Nephron (organoid): ENCODE results near the gene DNAJC1.

Experiments
- H3K27ac Mint-ChIP-seq, 3 experiments: 2 replicates each; pipeline ENCODE4 v1.8.0; 2020; ENCODE audit warnings: mixed read lengths in 3 of 3, mild to moderate bottlenecking in 2 of 3, moderate library complexity in 1 of 3
- H3K27me3 Mint-ChIP-seq: 2 replicates; pipeline ENCODE4 v1.8.0; 2021; ENCODE audit warnings: low read depth, mild to moderate bottlenecking, moderate library complexity, mixed read lengths
- H3K36me3 Mint-ChIP-seq: 2 replicates; pipeline ENCODE4 v1.8.0; 2020; ENCODE audit warnings: low read depth, mixed read lengths
- H3K4me1 Mint-ChIP-seq: 2 replicates; pipeline ENCODE4 v1.8.0; 2020; ENCODE audit warnings: mixed read lengths
- H3K4me3 Mint-ChIP-seq, 3 experiments: 2 replicates each; pipeline ENCODE4 v1.8.0; 2020; ENCODE audit warnings: mild to moderate bottlenecking in 3 of 3, mixed read lengths in 3 of 3, moderate library complexity in 2 of 3
- H3K9me3 Mint-ChIP-seq: 2 replicates; pipeline ENCODE4 v1.8.0; 2020; ENCODE audit warnings: mixed read lengths
- TF ChIP-seq, protein P1 (sequence below), 3 experiments: fragments of 200-600 bp; sonication (generic); IDR thresholded peaks; one replicate each; pipeline ENCODE4 v1.5.0; 2021; ENCODE audit warnings: antibody characterized with exemption in 3 of 3; ENCODE audit not compliant: unreplicated experiment in 3 of 3

DNAJC1 gene

DNA sequence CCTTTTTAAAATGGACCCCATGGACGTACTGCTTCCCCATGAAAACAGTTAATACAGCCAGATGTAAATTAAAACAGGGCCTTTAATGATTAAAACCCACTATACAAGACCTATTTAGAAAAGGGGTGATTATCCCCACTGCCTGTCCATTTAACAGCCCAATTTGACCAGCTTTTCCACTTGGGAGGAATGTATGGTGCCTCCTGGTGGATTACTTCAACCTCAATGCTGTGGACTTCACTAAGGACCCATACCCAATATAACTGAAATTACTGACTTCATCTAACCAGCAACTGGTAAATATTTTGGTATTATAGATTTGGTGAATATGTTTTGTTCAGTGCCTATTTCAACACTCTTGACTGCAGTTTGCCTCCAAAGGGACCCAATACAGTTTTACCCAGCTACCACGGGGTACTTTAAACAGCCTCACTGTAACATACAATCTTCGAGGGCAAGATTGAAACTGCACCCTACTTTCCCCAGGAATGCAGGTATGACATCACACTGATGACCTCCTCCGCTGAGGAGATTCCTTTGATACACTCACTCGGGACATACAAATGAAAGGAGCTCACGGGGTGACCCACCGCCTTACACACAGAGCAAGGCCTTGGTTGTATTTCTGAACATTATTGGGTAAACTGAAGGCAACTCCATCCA, 192.8 kb downstream of the DNAJC1 start:
- H3K36me3 Mint-ChIP-seq = peaks cover 9% of the 10 kb centered on the region
- H3K9me3 Mint-ChIP-seq = peaks cover 6% of the 10 kb centered on the region
- TF ChIP-seq, protein P1, sequence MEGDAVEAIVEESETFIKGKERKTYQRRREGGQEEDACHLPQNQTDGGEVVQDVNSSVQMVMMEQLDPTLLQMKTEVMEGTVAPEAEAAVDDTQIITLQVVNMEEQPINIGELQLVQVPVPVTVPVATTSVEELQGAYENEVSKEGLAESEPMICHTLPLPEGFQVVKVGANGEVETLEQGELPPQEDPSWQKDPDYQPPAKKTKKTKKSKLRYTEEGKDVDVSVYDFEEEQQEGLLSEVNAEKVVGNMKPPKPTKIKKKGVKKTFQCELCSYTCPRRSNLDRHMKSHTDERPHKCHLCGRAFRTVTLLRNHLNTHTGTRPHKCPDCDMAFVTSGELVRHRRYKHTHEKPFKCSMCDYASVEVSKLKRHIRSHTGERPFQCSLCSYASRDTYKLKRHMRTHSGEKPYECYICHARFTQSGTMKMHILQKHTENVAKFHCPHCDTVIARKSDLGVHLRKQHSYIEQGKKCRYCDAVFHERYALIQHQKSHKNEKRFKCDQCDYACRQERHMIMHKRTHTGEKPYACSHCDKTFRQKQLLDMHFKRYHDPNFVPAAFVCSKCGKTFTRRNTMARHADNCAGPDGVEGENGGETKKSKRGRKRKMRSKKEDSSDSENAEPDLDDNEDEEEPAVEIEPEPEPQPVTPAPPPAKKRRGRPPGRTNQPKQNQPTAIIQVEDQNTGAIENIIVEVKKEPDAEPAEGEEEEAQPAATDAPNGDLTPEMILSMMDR (IDR thresholded peaks at IDR 0.05; ENCODE audit: unreplicated experiment in 3 of 3) = no peak
- peaks cover 13% of the 10 kb centered on the region for H3K4me1 Mint-ChIP-seq
- no peaks in the 10 kb centered on the region for H3K27me3 Mint-ChIP-seq
- H3K27ac Mint-ChIP-seq = no peak overlapping the region
- H3K4me3 Mint-ChIP-seq = no peak overlapping the region

DNA sequence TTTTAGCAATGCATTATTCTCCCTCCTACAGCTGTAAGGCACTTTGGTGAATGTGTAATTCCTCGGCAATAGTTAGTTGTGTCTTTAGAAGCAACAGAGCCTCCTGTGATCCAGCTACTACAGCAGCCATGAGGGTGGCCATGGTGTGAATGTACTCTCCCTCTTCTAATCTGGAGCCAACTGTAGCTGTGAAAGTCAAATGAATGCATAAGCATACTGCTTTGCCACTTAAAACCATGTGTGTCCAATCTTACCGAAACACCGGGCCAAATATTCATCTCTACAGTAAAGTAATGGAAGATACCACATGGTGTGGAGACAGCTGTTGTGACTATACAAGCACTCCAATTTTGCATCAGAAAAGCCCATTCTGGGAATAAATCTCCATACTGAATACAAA, 195.0 kb downstream of the DNAJC1 start:
- H3K9me3 Mint-ChIP-seq = no peaks in the 10 kb centered on the region
- H3K4me1 Mint-ChIP-seq = peaks cover 17% of the 10 kb centered on the region
- H3K36me3 Mint-ChIP-seq = no peaks in the 10 kb centered on the region
- H3K27ac Mint-ChIP-seq = no peak overlapping the region
- TF ChIP-seq, protein P1 (IDR thresholded peaks at IDR 0.05; ENCODE audit: unreplicated experiment in 3 of 3) = no peak
- H3K27me3 Mint-ChIP-seq = no peaks in the 10 kb centered on the region
- no peak overlapping the region for H3K4me3 Mint-ChIP-seq

DNA sequence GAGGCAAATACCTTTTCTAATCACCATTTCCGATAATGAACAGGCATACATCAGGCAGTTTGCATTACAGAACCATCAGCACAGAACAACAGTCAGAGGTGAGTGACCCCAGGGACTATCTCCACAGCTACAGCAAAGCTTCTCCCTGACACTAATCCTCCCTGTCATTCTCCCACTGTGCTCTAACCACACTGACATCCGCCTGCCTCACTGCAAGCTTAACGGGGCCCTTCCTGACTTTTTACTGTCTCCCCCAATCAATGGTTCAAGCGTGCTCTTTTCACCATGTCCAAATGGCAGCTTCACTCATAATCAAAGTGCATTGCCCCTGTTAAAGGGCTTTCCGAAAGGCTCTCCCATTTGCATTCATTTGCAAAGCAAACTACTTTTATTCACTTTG, 196.3 kb downstream of the DNAJC1 start:
- Mint-ChIP-seq H3K27ac (no peak overlapping the region), H3K4me3 (no peak overlapping the region), H3K36me3 (no peaks in the 10 kb centered on the region), H3K9me3 (no peaks in the 10 kb centered on the region), H3K4me1 (peaks cover 23% of the 10 kb centered on the region), H3K27me3 (no peaks in the 10 kb centered on the region)
- TF ChIP-seq, protein P1 (IDR thresholded peaks at IDR 0.05; ENCODE audit: unreplicated experiment in 3 of 3) = no peak

- peaks cover 20% of the 10 kb centered on the region for H3K4me1 Mint-ChIP-seq
- H3K4me3 Mint-ChIP-seq = no peak overlapping the region
- H3K27ac Mint-ChIP-seq = peak overlapping the region in 1 of 3 experiments; percentile 4
- TF ChIP-seq, protein P1 (IDR thresholded peaks at IDR 0.05; ENCODE audit: unreplicated experiment in 3 of 3) = no peak
- H3K9me3 Mint-ChIP-seq = no peaks in the 10 kb centered on the region
- no peaks in the 10 kb centered on the region for H3K27me3 Mint-ChIP-seq
- H3K36me3 Mint-ChIP-seq = peaks cover 15% of the 10 kb centered on the region
These were observed 200.2 kb downstream of the DNAJC1 start for GRCh38 chr10:21803374-21803773.

DNA sequence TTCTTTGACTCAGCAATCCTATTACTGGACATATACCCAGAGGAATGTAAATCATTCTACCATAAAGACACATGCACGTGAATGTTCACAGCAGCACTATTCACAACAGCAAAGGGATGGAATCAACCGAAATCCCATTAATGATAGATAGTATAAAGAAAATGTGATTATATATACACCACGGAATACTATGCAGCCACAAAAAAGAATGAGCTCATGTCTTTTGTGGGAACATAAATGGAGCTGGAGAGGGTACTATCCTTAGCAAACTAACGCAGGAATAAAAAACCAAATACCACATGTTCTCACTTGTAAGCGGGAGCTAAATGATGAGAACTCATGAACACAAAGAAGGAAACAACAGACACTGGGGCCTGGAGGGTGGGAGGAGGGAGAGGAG, 201.9 kb downstream of the DNAJC1 start:
- no peaks in the 10 kb centered on the region for H3K27me3 Mint-ChIP-seq
- TF ChIP-seq, protein P1 (IDR thresholded peaks at IDR 0.05; ENCODE audit: unreplicated experiment in 3 of 3) = no peak
- peaks cover 28% of the 10 kb centered on the region for H3K36me3 Mint-ChIP-seq
- H3K4me3 Mint-ChIP-seq = no peak overlapping the region
- peaks cover 14% of the 10 kb centered on the region for H3K4me1 Mint-ChIP-seq
- no peak overlapping the region for H3K27ac Mint-ChIP-seq
- peaks cover 2% of the 10 kb centered on the region for H3K9me3 Mint-ChIP-seq
